ENCODE measurements around the gene CDNF.

DNA sequence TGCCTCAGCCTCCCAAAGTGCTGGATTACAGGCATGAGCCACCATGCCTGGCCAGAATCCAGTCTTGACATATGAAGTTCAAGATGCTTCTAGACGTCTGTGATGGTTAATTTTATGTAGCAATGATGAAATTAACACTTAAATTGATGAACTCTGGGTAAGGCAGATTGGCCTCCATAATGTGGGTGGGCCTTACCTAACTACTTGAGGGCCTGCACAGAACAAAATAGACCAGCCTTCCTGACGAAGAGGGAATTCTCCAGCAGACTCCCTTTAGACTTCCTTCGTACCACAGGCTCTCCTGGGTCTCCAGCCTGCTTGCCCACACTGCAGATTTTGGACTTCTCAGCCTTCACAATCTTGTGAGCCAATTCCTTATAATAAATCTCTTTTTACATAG is 4.7 kb downstream of the CDNF start:
- TF ChIP-seq SP1 (IDR thresholded peaks at IDR 0.05) (no peak), ZNF384 (IDR thresholded peaks at IDR 0.05) (no peak), NFRKB (IDR thresholded peaks at IDR 0.05) (no peak), SUZ12 (IDR thresholded peaks at IDR 0.05) (no peak)
- TF ChIP-seq, protein P1, sequence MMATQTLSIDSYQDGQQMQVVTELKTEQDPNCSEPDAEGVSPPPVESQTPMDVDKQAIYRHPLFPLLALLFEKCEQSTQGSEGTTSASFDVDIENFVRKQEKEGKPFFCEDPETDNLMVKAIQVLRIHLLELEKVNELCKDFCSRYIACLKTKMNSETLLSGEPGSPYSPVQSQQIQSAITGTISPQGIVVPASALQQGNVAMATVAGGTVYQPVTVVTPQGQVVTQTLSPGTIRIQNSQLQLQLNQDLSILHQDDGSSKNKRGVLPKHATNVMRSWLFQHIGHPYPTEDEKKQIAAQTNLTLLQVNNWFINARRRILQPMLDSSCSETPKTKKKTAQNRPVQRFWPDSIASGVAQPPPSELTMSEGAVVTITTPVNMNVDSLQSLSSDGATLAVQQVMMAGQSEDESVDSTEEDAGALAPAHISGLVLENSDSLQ (IDR thresholded peaks at IDR 0.05), result no peak
